ENCODE data around the gene STAG2.

DNA sequence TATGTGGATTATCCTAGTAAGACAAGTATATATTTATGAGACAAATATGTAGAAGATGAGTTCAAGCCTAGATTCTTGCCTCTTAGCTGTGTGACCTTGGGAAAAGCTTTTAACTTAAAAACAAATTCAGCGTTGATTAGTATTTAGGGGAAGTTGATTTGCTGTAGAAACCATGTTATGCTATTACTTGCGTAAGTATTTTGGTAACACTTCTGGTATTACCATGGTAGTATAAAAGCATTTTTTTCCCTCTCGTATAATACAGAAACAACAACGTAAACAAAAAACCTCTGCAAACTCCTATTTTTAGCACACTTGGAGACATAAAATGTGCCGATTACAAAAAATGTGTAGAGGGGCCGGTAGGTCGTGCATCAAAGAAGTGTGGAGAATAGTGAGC lies 33.2 kb downstream of the STAG2 start:
- TF ChIP-seq POLR2AphosphoS5 (IDR thresholded peaks at IDR 0.05; ENCODE audit: low read depth, low read length) (no peak), POLR2A (IDR thresholded peaks at IDR 0.05; ENCODE audit: low read depth, low read length) (no peak)
